Kidney capillary endothelial cell (primary cell): Measurements from ENCODE around the gene UBASH3A.
"Not testable (repeated sequence)": the region's sequence is repeated elsewhere in the genome, so short reads cannot be mapped to it uniquely, and the experiment has no call there.

Experiments
- DNase-seq: peaks from one replicate; pipeline ENCODE4 v3.0.0-alpha.2; 2018; ENCODE audit warnings: low spot score

The UBASH3A gene

GRCh38 chr21:42390696-42391095, 13.0 kb upstream of the UBASH3A start:
- no peak for DNase-seq

- no peak for DNase-seq
Observed at GRCh38 chr21:42391297-42391696, 12.4 kb upstream of the UBASH3A start.

- peak; percentile 78 for DNase-seq
Observed at GRCh38 chr21:42392731-42393442, 10.8 kb upstream of the UBASH3A start.

GRCh38 chr21:42393443-42393950, 10.2 kb upstream of the UBASH3A start:
- DNase-seq: no peak

GRCh38 chr21:42395302-42395701, 8.4 kb upstream of the UBASH3A start:
- DNase-seq: no peak

- DNase-seq: no peak
Observed at GRCh38 chr21:42395905-42396651, 7.6 kb upstream of the UBASH3A start, which contains the start of gene TMPRSS3. TMPRSS3 (minus strand) TSS chr21:42396052; CDS start chr21:42395417, 635 bp downstream.

GRCh38 chr21:42396799-42397745, 6.6 kb upstream of the UBASH3A start:
- DNase-seq: no peak

GRCh38 chr21:42397746-42398394, 5.8 kb upstream of the UBASH3A start:
- no peak for DNase-seq

GRCh38 chr21:42398436-42399028, 5.2 kb upstream of the UBASH3A start:
- no peak for DNase-seq

GRCh38 chr21:42400525-42400924, 3.2 kb upstream of the UBASH3A start:
- DNase-seq: no peak

GRCh38 chr21:42401154-42401553, 2.5 kb upstream of the UBASH3A start:
- no peak for DNase-seq

GRCh38 chr21:42401820-42402251, 1.9 kb upstream of the UBASH3A start:
- DNase-seq: no peak

GRCh38 chr21:42404539-42404938, 837 bp downstream of the UBASH3A start:
- DNase-seq: no peak

GRCh38 chr21:42405064-42406013, 1.6 kb downstream of the UBASH3A start:
- no peak for DNase-seq

GRCh38 chr21:42406201-42406621, 2.5 kb downstream of the UBASH3A start:
- no peak for DNase-seq

- DNase-seq: no peak
Observed at GRCh38 chr21:42406866-42407265, 3.2 kb downstream of the UBASH3A start.

GRCh38 chr21:42407476-42407875, 3.8 kb downstream of the UBASH3A start:
- DNase-seq: no peak

GRCh38 chr21:42408718-42409117, 5.0 kb downstream of the UBASH3A start:
- not testable (repeated sequence) for DNase-seq

GRCh38 chr21:42409366-42409765, 5.7 kb downstream of the UBASH3A start:
- DNase-seq: no peak
